Activated gamma-delta T cell treated with anti-CD3 and anti-CD28 coated beads, Interleukin-2, amount 50 U/mL, for 16 hours (primary cell): ENCODE results near the gene MCCD1.

Experiments used
- DNase-seq: peaks from one replicate; pipeline ENCODE4 v3.0.0-alpha.2; 2020; ENCODE audit warnings: low read depth

MCCD1 gene

GRCh38 chr6:31513456-31514165 lies 15.2 kb upstream of the MCCD1 start:
- DNase-seq = no peak

- DNase-seq = no peak
Observed at GRCh38 chr6:31521835-31522234, 6.9 kb upstream of the MCCD1 start.

DNA sequence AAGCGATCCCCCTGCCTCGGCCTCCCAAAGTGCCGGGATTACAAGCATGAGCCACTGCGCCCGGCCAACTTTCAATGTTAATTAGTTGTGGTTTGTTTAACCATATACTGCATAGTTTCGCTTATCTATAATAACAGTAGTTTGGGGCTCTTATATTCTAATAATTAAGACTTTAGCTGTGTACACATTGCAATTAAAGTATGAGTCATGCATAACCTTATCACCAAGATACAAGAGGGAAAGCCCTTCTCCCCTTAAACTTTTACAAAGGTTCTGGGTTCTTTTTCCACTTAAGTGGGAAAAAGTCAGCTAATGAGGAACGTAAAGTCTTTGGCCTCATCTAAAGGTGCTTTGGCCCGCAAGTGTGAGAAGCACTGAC lies 3.2 kb upstream of the MCCD1 start:
- no peak for DNase-seq

- DNase-seq = no peak
Observed at GRCh38 chr6:31525932-31526591, 2.7 kb upstream of the MCCD1 start.

GRCh38 chr6:31528307-31528777 lies 420 bp upstream of the MCCD1 start:
- no peak for DNase-seq

GRCh38 chr6:31529329-31530150 lies 778 bp downstream of the MCCD1 start:
- no peak for DNase-seq

- DNase-seq = no peak
Observed at GRCh38 chr6:31530659-31531058, 1.9 kb downstream of the MCCD1 start.

- DNase-seq = no peak
Observed at GRCh38 chr6:31531162-31531561, 2.4 kb downstream of the MCCD1 start.

- no peak for DNase-seq
Observed at GRCh38 chr6:31531771-31532643, 3.2 kb downstream of the MCCD1 start.

DNA sequence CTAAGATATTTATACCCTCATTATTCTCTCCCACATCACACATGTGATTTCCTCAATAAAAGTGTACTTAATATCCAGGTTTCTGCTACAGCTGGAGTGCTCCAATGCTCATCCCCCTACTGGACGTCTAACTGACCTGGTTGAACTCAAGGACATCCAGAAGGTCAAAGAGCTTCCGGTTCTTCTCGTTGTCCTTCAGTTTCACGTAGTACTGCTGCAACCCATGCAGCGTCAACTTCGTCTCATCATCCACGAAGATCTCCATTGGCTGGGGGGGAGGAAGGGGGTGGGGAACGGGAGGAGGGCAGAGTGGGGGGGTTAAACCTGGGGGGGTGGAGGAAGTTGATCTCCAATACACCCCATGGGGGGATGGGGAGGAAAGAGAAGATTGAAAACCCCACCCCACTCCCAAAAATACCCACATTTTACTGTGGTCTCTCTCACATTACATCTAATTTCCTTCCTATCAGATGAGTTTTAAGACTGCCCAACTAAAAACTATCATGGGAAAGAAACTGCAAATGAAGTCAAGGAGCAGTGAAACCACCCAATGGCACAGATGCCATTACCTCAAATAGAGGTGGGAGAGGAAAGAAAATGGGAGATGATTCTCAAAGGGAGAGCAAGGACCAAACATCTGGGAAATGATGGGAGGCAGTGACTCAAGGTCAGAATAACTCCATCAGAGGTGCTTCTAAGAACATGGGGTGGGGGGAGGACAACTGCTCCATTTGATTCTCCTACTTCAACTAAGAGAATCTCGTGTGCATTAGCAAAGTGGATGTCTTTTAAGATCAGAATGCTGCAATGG lies 4.1 kb downstream of the MCCD1 start:
- DNase-seq = no peak

GRCh38 chr6:31533455-31533841 lies 4.7 kb downstream of the MCCD1 start:
- DNase-seq = no peak

GRCh38 chr6:31534011-31534410 lies 5.2 kb downstream of the MCCD1 start:
- DNase-seq = no peak

DNA sequence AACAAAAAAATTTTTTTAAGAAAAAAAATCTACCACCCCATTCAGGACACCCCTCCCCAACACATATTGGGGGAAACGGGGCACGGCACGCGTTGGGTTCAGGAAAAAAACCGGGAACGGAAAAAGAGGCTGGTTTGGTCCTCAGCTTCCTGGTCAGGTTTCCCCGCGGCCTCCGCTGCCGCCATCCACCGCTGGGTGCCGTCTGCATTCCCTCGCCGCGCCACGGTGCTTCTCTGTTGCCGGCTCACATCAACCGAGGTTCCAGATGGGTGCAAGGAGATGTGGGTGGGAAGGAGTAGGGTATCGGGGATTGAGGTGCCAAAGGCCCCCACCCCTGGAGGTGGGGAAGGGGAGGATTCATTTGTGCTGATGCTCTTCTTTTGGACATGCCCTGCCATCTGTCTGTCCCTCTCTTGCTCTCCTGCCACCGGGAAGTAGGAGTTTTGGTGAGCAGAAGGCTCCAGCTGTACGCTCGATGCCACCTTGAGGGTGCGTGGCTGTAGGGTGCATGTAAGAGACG lies 5.8 kb downstream of the MCCD1 start:
- no peak for DNase-seq

DNA sequence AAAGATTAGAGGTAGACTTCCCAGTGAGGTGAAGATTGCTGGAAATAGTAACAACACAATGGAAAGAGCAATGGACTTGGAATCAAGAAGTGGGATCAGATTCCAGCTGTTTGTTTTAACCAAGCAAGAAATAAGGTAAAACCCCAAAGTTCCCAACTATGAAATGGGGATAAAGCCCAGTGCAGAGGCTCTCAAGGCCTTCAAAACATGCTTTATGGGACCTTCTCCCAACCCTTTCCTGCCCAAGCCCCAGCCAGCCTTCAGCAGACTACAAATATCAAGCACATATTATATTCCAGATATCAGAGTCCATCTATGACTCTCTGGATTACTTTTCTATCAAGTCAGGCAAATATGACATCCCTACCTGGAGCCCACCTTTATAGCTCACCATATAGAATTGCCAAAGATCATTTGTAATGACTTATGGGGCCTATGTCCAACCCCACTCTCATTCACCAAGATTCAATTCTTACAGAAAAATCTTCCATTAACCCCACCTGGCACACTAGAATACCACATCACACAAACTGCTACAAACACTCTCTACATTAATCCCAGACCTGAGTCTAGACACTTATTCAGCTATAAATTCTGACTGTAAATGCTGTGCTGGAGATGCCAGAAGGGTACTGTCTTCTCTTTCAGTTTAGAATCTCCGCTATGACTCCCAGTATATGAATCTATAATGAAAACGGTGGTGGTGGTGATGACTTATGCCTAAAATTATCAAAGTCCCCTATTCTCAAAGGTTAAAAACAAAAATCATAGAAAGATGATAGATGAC lies 7.0 kb downstream of the MCCD1 start:
- no peak for DNase-seq

DNA sequence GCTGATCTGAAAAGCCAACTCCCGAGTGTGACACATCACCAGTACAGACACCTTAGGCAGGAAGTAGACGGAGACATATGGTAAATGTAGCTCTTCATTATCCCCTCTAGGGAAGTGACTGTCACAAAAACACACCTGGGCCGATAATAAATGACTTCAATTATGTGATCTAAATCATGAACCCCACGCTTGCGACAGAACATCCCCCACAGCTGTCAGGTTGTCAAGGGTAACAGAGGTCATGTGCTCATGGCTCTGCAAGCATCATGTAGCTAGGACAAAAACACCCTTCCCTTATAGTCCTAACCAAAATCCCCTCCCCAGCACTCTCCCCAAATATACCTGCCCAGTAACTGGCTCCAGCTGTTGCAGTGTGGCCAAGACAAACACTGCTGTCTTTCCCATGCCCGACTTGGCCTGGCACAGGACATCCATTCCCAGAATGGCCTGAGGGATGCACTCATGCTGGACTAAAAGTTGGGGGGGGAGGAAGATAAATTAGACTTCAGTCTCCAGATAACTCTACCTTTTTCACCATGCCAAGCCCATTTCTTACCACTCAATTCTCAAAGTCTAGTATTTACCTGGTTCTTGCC lies 10.1 kb downstream of the MCCD1 start:
- DNase-seq = no peak

- DNase-seq = no peak
Observed at GRCh38 chr6:31540640-31541039, 11.9 kb downstream of the MCCD1 start.

GRCh38 chr6:31541059-31541657 lies 12.4 kb downstream of the MCCD1 start:
- peak; percentile 53 for DNase-seq

GRCh38 chr6:31541658-31542521 lies 13.1 kb downstream of the MCCD1 start, which contains the start of gene DDX39B:
DDX39B (minus strand) TSS chr6:31542003; CDS start chr6:31540532, 1,471 bp downstream.
- peak; percentile 91 for DNase-seq
